Measurements from ENCODE around the gene MAPK7.

DNA sequence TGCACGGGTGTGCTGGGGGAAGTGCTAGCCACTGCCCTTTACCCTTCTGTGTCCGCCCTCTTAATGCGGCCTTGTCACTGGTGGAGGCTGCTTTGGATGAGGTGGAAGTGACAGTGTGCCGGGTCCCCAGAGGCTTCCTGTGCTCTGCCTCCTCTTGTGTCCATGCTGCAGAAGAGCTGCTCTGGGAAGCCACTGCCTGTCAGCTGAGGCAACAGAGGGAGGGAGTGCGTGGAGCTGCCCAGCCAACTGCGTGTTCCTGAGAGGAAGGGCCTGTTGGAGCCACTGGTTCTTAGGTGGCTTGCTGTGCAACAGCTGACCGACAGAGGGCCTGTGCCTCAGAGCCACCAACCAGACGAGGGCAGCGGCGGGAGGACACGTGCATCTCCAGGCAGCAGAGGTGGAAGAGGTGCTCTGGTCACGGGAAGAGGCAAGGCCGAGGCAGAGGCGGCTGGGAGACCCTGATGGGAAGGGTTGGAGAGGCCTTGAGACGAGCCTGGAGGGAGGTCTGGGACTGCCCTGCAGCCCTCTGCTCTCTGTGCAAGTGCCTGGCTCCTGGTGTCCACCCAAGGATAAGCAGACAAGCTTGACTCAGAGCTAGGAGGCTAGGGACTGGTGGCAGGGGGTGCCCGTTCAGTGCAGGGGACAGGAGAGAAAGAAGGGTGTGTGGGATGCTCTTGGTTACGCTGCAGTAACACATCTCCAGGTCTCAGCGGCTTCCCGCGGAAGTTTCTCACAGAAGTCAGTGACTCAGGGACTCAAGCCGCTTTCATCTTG is 41.2 kb upstream of the MAPK7 start:
- TF ChIP-seq, protein P1, sequence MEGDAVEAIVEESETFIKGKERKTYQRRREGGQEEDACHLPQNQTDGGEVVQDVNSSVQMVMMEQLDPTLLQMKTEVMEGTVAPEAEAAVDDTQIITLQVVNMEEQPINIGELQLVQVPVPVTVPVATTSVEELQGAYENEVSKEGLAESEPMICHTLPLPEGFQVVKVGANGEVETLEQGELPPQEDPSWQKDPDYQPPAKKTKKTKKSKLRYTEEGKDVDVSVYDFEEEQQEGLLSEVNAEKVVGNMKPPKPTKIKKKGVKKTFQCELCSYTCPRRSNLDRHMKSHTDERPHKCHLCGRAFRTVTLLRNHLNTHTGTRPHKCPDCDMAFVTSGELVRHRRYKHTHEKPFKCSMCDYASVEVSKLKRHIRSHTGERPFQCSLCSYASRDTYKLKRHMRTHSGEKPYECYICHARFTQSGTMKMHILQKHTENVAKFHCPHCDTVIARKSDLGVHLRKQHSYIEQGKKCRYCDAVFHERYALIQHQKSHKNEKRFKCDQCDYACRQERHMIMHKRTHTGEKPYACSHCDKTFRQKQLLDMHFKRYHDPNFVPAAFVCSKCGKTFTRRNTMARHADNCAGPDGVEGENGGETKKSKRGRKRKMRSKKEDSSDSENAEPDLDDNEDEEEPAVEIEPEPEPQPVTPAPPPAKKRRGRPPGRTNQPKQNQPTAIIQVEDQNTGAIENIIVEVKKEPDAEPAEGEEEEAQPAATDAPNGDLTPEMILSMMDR (conservative IDR thresholded peaks at IDR 0.05 in 1 of 2, IDR thresholded peaks at IDR 0.05 in 1 of 2; ENCODE audit: extremely low read depth in 1 of 2, insufficient read depth in 1 of 2, low read depth in 1 of 2, low read length in 2 of 2) = no peak
- TF ChIP-seq EZH2 (IDR thresholded peaks at IDR 0.05; ENCODE audit: borderline replicate concordance, low read length) = no peak
